ENCODE data around the gene MAN1A2. TPM values are rescaled to one million over a fixed set of nuclear protein-coding genes. Genes with fewer than 3 reads are reported as not detected.

The MAN1A2 gene
- total RNA-seq, 1 donor from 2014 or later = 43.5 TPM

DNA sequence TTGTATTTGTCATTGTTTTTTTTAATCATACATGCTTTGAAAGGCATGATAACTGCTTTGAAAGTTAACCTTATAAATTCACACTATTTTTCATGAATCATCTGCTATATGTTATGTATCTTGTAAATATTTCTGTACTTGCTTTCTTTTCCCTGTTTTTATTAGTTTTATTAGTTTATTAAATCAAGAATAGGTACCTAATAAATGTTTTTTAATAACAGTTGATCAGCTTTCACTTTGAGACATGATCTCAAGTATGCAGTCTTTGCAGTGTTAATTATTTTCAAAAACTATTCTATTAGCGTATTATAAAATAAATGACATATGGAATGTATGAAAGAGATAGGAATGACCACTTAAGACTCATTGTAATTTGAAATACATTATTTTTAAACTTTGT, 127.8 kb downstream of the MAN1A2 start:
- TF ChIP-seq EZH2 (IDR thresholded peaks at IDR 0.05; ENCODE audit: insufficient read depth, low read length) (no peak), CTCF (IDR thresholded peaks at IDR 0.05; ENCODE audit: insufficient read depth, low read depth, low read length) (no peak)
- H3K4me1 ChIP-seq (ENCODE audit: insufficient read depth, low read length) = no peaks in the 10 kb centered on the region
- no peak overlapping the region for H3K27ac ChIP-seq (ENCODE audit: low read depth, low read length)
- no peaks in the 10 kb centered on the region for H4K20me1 ChIP-seq (ENCODE audit: insufficient read depth, low read length)
- peaks cover 7% of the 10 kb centered on the region for H3K36me3 ChIP-seq (ENCODE audit: insufficient read depth, low read length)
- no peaks in the 10 kb centered on the region for H3K27me3 ChIP-seq (ENCODE audit: insufficient read depth, low read length)
- Mint-ChIP-seq H3K27me3 (ENCODE audit: low read depth, unreplicated experiment) (no peaks in the 10 kb centered on the region), H3K4me1 (ENCODE audit: low read depth, unreplicated experiment) (no peaks in the 10 kb centered on the region), H3K27ac (ENCODE audit: unreplicated experiment) (no peak overlapping the region), H3K4me3 (ENCODE audit: unreplicated experiment) (no peak overlapping the region), H3K9me3 (ENCODE audit: unreplicated experiment) (no peaks in the 10 kb centered on the region), H3K36me3 (ENCODE audit: low read depth, unreplicated experiment) (no peaks in the 10 kb centered on the region)
- DNase-seq (ENCODE audit: low read depth) = no peak
- no peak overlapping the region for H3K9ac ChIP-seq (ENCODE audit: low read length)
- H3K4me2 ChIP-seq (ENCODE audit: low read length) = no peak overlapping the region
- FAIRE-seq = no peak
- no peaks in the 10 kb centered on the region for H3K9me3 ChIP-seq (ENCODE audit: insufficient read depth, low read depth, low read length)
- no peaks in the 10 kb centered on the region for H3K79me2 ChIP-seq (ENCODE audit: insufficient read depth, low read length)
- H3K4me3 ChIP-seq (ENCODE audit: insufficient read depth, low read depth, low read length) = no peak overlapping the region
- H2AFZ ChIP-seq (ENCODE audit: low read depth, low read length) = no peak overlapping the region

- Histone ChIP-seq H3K4me3 (ENCODE audit: insufficient read depth, low read depth, low read length) (no peak overlapping the region), H3K4me2 (ENCODE audit: low read length) (no peak overlapping the region), H4K20me1 (ENCODE audit: insufficient read depth, low read length) (no peaks in the 10 kb centered on the region), H3K4me1 (ENCODE audit: insufficient read depth, low read length) (peaks cover 2% of the 10 kb centered on the region), H3K9ac (ENCODE audit: low read length) (no peak overlapping the region), H3K27me3 (ENCODE audit: insufficient read depth, low read length) (no peaks in the 10 kb centered on the region), H3K36me3 (ENCODE audit: insufficient read depth, low read length) (peaks cover 9% of the 10 kb centered on the region), H2AFZ (ENCODE audit: low read depth, low read length) (no peak overlapping the region), H3K79me2 (ENCODE audit: insufficient read depth, low read length) (no peaks in the 10 kb centered on the region), H3K9me3 (ENCODE audit: insufficient read depth, low read depth, low read length) (no peaks in the 10 kb centered on the region), H3K27ac (ENCODE audit: low read depth, low read length) (no peak overlapping the region)
- H3K36me3 Mint-ChIP-seq (ENCODE audit: low read depth, unreplicated experiment) = no peaks in the 10 kb centered on the region
- H3K9me3 Mint-ChIP-seq (ENCODE audit: unreplicated experiment) = no peaks in the 10 kb centered on the region
- no peak for FAIRE-seq
- H3K4me3 Mint-ChIP-seq (ENCODE audit: unreplicated experiment) = no peak overlapping the region
- no peaks in the 10 kb centered on the region for H3K27me3 Mint-ChIP-seq (ENCODE audit: low read depth, unreplicated experiment)
- H3K4me1 Mint-ChIP-seq (ENCODE audit: low read depth, unreplicated experiment) = peaks cover 4% of the 10 kb centered on the region
- no peak for DNase-seq (ENCODE audit: low read depth)
- H3K27ac Mint-ChIP-seq (ENCODE audit: unreplicated experiment) = no peak overlapping the region
- no peak for TF ChIP-seq CTCF (IDR thresholded peaks at IDR 0.05; ENCODE audit: insufficient read depth, low read depth, low read length)
- TF ChIP-seq EZH2 (IDR thresholded peaks at IDR 0.05; ENCODE audit: insufficient read depth, low read length) = no peak
Measured at GRCh38 chr1:117499071-117499470, 131.8 kb downstream of the MAN1A2 start.

GRCh38 chr1:117500584-117500983, 133.3 kb downstream of the MAN1A2 start:
- H3K36me3 ChIP-seq (ENCODE audit: insufficient read depth, low read length) = peaks cover 9% of the 10 kb centered on the region
- no peak overlapping the region for H3K27ac Mint-ChIP-seq (ENCODE audit: unreplicated experiment)
- no peak overlapping the region for H2AFZ ChIP-seq (ENCODE audit: low read depth, low read length)
- H3K4me3 ChIP-seq (ENCODE audit: insufficient read depth, low read depth, low read length) = no peak overlapping the region
- no peaks in the 10 kb centered on the region for H3K27me3 Mint-ChIP-seq (ENCODE audit: low read depth, unreplicated experiment)
- H3K4me3 Mint-ChIP-seq (ENCODE audit: unreplicated experiment) = no peak overlapping the region
- H4K20me1 ChIP-seq (ENCODE audit: insufficient read depth, low read length) = no peaks in the 10 kb centered on the region
- no peaks in the 10 kb centered on the region for H3K27me3 ChIP-seq (ENCODE audit: insufficient read depth, low read length)
- no peak for DNase-seq (ENCODE audit: low read depth)
- H3K4me2 ChIP-seq (ENCODE audit: low read length) = no peak overlapping the region
- no peak for FAIRE-seq
- no peak for TF ChIP-seq EZH2 (IDR thresholded peaks at IDR 0.05; ENCODE audit: insufficient read depth, low read length)
- TF ChIP-seq CTCF (IDR thresholded peaks at IDR 0.05; ENCODE audit: insufficient read depth, low read depth, low read length) = no peak
- peaks cover 4% of the 10 kb centered on the region for H3K4me1 Mint-ChIP-seq (ENCODE audit: low read depth, unreplicated experiment)
- H3K36me3 Mint-ChIP-seq (ENCODE audit: low read depth, unreplicated experiment) = no peaks in the 10 kb centered on the region
- H3K4me1 ChIP-seq (ENCODE audit: insufficient read depth, low read length) = peaks cover 2% of the 10 kb centered on the region
- no peaks in the 10 kb centered on the region for H3K9me3 ChIP-seq (ENCODE audit: insufficient read depth, low read depth, low read length)
- no peaks in the 10 kb centered on the region for H3K79me2 ChIP-seq (ENCODE audit: insufficient read depth, low read length)
- H3K9ac ChIP-seq (ENCODE audit: low read length) = no peak overlapping the region
- no peaks in the 10 kb centered on the region for H3K9me3 Mint-ChIP-seq (ENCODE audit: unreplicated experiment)
- H3K27ac ChIP-seq (ENCODE audit: low read depth, low read length) = no peak overlapping the region
